GM12878 (cell line): ENCODE results near the gene MYOD1. TPM values are rescaled to one million over a fixed set of nuclear protein-coding genes. Genes with fewer than 3 reads are reported as not detected.

Experiments used
- ATAC-seq: fragments of 200-7000 bp; cut with Tn5 transposase; 3 replicates; pipeline ENCODE4 v1.9.1; 2020; ENCODE audit warnings: mild to moderate bottlenecking, moderate library complexity
- BruUV-seq: library from RNA; stranded (reverse); fragments of 400-500 nt; replicated peaks from 2 replicates; lab custom pipeline; 2021; lab: Mats Ljungman, UMichigan
- CTCF ChIA-PET: fragments of 300-600 bp; sonication (Branson Sonifier 250); formaldehyde crosslinking; extraction: SDS; loops from one replicate; lab custom pipeline; 2021; ENCODE audit warnings: inconsistent platforms; lab: Yijun Ruan, JAX
- POLR2A ChIA-PET: fragments of 350-600 bp; formaldehyde crosslinking; extraction: SDS; loops from one replicate; lab custom pipeline; 2021; ENCODE audit warnings: inconsistent platforms; lab: Charles Lee
- RAD21 ChIA-PET: fragments of 300-600 bp; sonication (Branson Sonifier 250); formaldehyde crosslinking; loops from one replicate; lab custom pipeline; 2023; ENCODE audit warnings: antibody characterized with exemption; ENCODE audit not compliant: unreplicated experiment; lab: Charles Lee
- SMC1A ChIA-PET: fragments of 300-600 bp; sonication (Branson Sonifier 250); formaldehyde crosslinking; loops from one replicate; lab custom pipeline; 2023; ENCODE audit not compliant: unreplicated experiment, uncharacterized antibody; lab: Charles Lee
- DNase-seq: peaks from one replicate; pipeline ENCODE4 v3.0.0-alpha.2; 2011; ENCODE audit warnings: low read depth, low spot score
- FAIRE-seq: peaks from 3 replicates; lab custom pipeline; 2011; peaks lifted over from hg19 to GRCh38; lab: Jason Lieb, UNC
- H2AFZ ChIP-seq: 2 replicates; pipeline ENCODE4 v1.6.0; 2011; ENCODE audit warnings: low read depth, low read length, control low read depth; ENCODE audit not compliant: control insufficient read depth
- H3K27ac ChIP-seq: 2 replicates; pipeline ENCODE4 v1.5.1; 2011; ENCODE audit warnings: control low read depth; ENCODE audit not compliant: control insufficient read depth, insufficient read depth
- H3K27me3 ChIP-seq, 2 experiments: replicated peaks in 1 of 2; 2 replicates each; pipeline versions ENCODE4 v1.6.0 to v1.6.1; 2011; ENCODE audit warnings: low read length in 1 of 2; ENCODE audit not compliant: control insufficient read depth in 2 of 2, insufficient read depth in 2 of 2
- H3K36me3 ChIP-seq, 2 experiments: 2 replicates each; pipeline ENCODE4 v1.5.1; 2011; ENCODE audit warnings: low read length in 1 of 2; ENCODE audit not compliant: control insufficient read depth in 2 of 2, insufficient read depth in 2 of 2
- H3K4me1 ChIP-seq: 2 replicates; pipeline ENCODE4 v1.6.1; 2011; ENCODE audit warnings: mild to moderate bottlenecking, low read length, moderate library complexity, mixed read lengths; ENCODE audit not compliant: control insufficient read depth, insufficient read depth
- H3K4me2 ChIP-seq: 2 replicates; pipeline ENCODE4 v1.6.0; 2011; ENCODE audit warnings: control low read depth; ENCODE audit not compliant: control insufficient read depth, insufficient read depth
- H3K4me3 ChIP-seq: fragments of 200-600 bp; sonication (generic); 2 replicates; pipeline ENCODE4 v1.5.1; 2016
- H3K79me2 ChIP-seq: 2 replicates; pipeline ENCODE4 v1.6.0; 2011; ENCODE audit warnings: low read length; ENCODE audit not compliant: control insufficient read depth, insufficient read depth
- H3K9ac ChIP-seq: 2 replicates; pipeline ENCODE4 v1.8.0; 2011; ENCODE audit warnings: low read length, control low read depth, mixed read lengths; ENCODE audit not compliant: control insufficient read depth, insufficient read depth
- H3K9me3 ChIP-seq: replicated peaks from 3 replicates; pipeline ENCODE4 v1.5.1; 2011; ENCODE audit warnings: mild to moderate bottlenecking, low read length; ENCODE audit not compliant: control insufficient read depth, insufficient read depth
- H4K20me1 ChIP-seq: 2 replicates; pipeline ENCODE4 v1.6.0; 2011; ENCODE audit not compliant: control insufficient read depth, insufficient read depth
- CHD2 ChIP-seq: IDR thresholded peaks from 2 replicates; pipeline ENCODE4 v1.6.1; 2011; ENCODE audit warnings: low read depth, low read length, improper control_type of control experiment, borderline replicate concordance
- CUX1 ChIP-seq: IDR thresholded peaks from 2 replicates; pipeline ENCODE4 v1.6.1; 2012; ENCODE audit warnings: improper control_type of control experiment, low read depth, low read length; ENCODE audit not compliant: insufficient replicate concordance
- ESRRA ChIP-seq: IDR thresholded peaks from 2 replicates; pipeline ENCODE4 v1.6.1; 2012; ENCODE audit warnings: mild to moderate bottlenecking, low read length, improper control_type of control experiment
- GATAD2B ChIP-seq: fragments of 450-650 bp; conservative IDR thresholded peaks from 2 replicates; pipeline ENCODE4 v1.6.1; 2017; ENCODE audit warnings: low read depth, mild to moderate bottlenecking, moderate library complexity
- POLR2AphosphoS5 ChIP-seq: IDR thresholded peaks from 2 replicates; pipeline ENCODE4 v1.6.1; 2011; ENCODE audit warnings: mild to moderate bottlenecking, low read length, inconsistent platforms
- ZBTB11 ChIP-seq: fragments of 450-650 bp; formaldehyde crosslinking; IDR thresholded peaks from 2 replicates; pipeline ENCODE4 v1.5.0; 2022; ENCODE audit warnings: mild to moderate bottlenecking, missing genetic modification characterization
- ZNF384 ChIP-seq: IDR thresholded peaks from 2 replicates; pipeline ENCODE4 v1.6.1; 2012; ENCODE audit warnings: low read depth, mild to moderate bottlenecking, low read length, improper control_type of control experiment, borderline replicate concordance
- WGBS: methylation state at CpG from one replicate; pipeline ENCODE4 v1.1.6; 2016; ENCODE audit warnings: low lambda C conversion rate; ENCODE audit not compliant: insufficient replicate concordance, insufficient coverage; ENCODE audit errors: missing lambda C conversion rate; 5-methylcytosine and 5-hydroxymethylcytosine counted together
- in situ Hi-C: fragments of 300-500 bp; cut with MboI; formaldehyde crosslinking; loops from 9 replicates; pipeline ENCODE4 v1.14.3; 2018; ENCODE audit warnings: mixed read lengths
- intact Hi-C: fragments of 100-400 bp; cut with micrococcal nuclease; formaldehyde crosslinking; loops from one replicate; pipeline ENCODE4 v1.14.2; 2022; ENCODE audit not compliant: unreplicated experiment
- polyA plus RNA-seq, 11 experiments: library from polyadenylated mRNA; depleted of rRNA in 4 of 11; unstranded in 6 of 11; stranded (reverse) in 5 of 11; fragments of >200 nt; fragmentation: Nextera tagmentation in 4 of 11; fragmentation: Illumina TruSeq in 1 of 11; extraction: Ambion mirVana in 4 of 11; extraction: Trizol in 1 of 11; gene quantifications; 1 replicate in 1 of 11; 2 replicates in 10 of 11; pipeline versions ENCODE4 v1.2.1 to v1.2.3, GENCODE V29; 2011 to 2016; ENCODE audit warnings: inconsistent platforms in 2 of 11, missing spikeins in 2 of 11, low read depth in 1 of 11
- total RNA-seq, 4 experiments: library from RNA; depleted of rRNA in 3 of 4; stranded (reverse); fragments of >200 nt in 3 of 4; fragmentation: Illumina TruSeq in 1 of 4; extraction: Trizol in 1 of 4; gene quantifications; 2 replicates each; pipeline versions ENCODE4 v1.2.1 to v1.2.3, GENCODE V29; 2013 to 2021

The MYOD1 gene
- total and polyA plus RNA-seq, 10 of the 15 experiments (the other 5 are each of a cell fraction or from before 2014, with no cell fraction given) = not detected

GRCh38 chr11:17740649-17741235, 21.4 kb downstream of the MYOD1 start:
- Histone ChIP-seq H3K4me1 (no peaks in the 10 kb centered on the region), H3K36me3 (no peaks in the 10 kb centered on the region), H3K27me3 (peaks cover 0 to 4% of the 10 kb centered on the region in 2 experiments; a peak in 1 of 4 replicates), H4K20me1 (no peaks in the 10 kb centered on the region), H3K4me3 (no peak overlapping the region), H2AFZ (no peak overlapping the region), H3K27ac (no peak overlapping the region), H3K9ac (no peak overlapping the region), H3K9me3 (no peaks in the 10 kb centered on the region), H3K79me2 (no peaks in the 10 kb centered on the region), H3K4me2 (no peak overlapping the region)
- no peak for DNase-seq
- intact Hi-C loops (no loop called here), in situ Hi-C loops (no loop called here)
- ChIA-PET SMC1A (interaction anchor here (1.1 kb wide), 1 partner anchor 9 kb away, joined by 4 read pairs; no protein-coding TSS in a partner anchor), CTCF (interaction anchor here (2.5 kb wide), 1 partner anchor 10 kb away, joined by 15 read pairs; no protein-coding TSS in a partner anchor), POLR2A (no interaction called here), RAD21 (no interaction called here)
- ATAC-seq = no peak
- WGBS = 30% methylated on average over 7 of the region's 7 CpGs
- no TSS peak for BruUV-seq
- TF ChIP-seq ZNF384 = no peak
- TF ChIP-seq CHD2 = no peak
- no peak for TF ChIP-seq ZBTB11 (CRISPR knock-in tag)
- no peak for TF ChIP-seq GATAD2B
- TF ChIP-seq ESRRA = no peak
- TF ChIP-seq POLR2AphosphoS5 = no peak
- no peak for TF ChIP-seq CUX1
- no peak for FAIRE-seq
